ENCODE measurements around the gene C20orf204.
"Not testable (repeated sequence)": the region's sequence is repeated elsewhere in the genome, so short reads cannot be mapped to it uniquely, and the experiment has no call there.

C20orf204 gene

GRCh38 chr20:64084685-64085152 lies 48.7 kb downstream of the C20orf204 start:
- DNase-seq: no peak

- DNase-seq: no peak
Measured at GRCh38 chr20:64086801-64087200, 50.8 kb downstream of the C20orf204 start.

- not testable (repeated sequence) for DNase-seq
Measured at GRCh38 chr20:64087226-64087825, 51.3 kb downstream of the C20orf204 start.

- not testable (repeated sequence) for DNase-seq
Measured at GRCh38 chr20:64088586-64088985, 52.6 kb downstream of the C20orf204 start.
